ENCODE results near the gene NEU3. TPM values are rescaled to one million over a fixed set of nuclear protein-coding genes. Genes with fewer than 3 reads are reported as not detected.

NEU3 gene
- total RNA-seq, 1 donor: 9.0 TPM

DNA sequence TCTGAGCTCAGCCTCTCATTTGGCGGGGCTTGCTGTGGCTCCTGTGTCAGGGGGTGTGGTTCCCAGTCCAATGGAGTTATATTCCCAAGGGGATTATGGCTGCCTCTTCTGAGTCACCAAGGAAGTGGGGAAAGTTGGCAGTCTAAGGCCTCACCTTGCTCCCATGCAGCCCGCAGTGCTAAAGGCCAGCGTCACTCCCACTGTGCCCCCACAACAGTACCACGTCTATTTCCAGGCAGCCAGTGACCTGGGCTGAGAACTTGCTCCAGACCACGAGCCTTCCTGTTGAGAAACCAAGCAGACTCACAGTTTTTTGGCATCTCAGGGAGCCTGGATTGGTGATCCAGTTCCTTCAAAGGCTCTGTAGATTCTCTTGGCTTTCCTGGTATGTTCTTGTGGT, 62.3 kb downstream of the NEU3 start:
- Histone ChIP-seq H3K4me3 (ENCODE audit: low read length) (no peak overlapping the region), H3K9me3 (ENCODE audit: low read depth, low read length) (peaks cover 12% of the 10 kb centered on the region), H3K27me3 (ENCODE audit: insufficient read depth, low read length) (no peaks in the 10 kb centered on the region), H3K4me1 (ENCODE audit: insufficient read depth, low read length) (no peaks in the 10 kb centered on the region)

DNA sequence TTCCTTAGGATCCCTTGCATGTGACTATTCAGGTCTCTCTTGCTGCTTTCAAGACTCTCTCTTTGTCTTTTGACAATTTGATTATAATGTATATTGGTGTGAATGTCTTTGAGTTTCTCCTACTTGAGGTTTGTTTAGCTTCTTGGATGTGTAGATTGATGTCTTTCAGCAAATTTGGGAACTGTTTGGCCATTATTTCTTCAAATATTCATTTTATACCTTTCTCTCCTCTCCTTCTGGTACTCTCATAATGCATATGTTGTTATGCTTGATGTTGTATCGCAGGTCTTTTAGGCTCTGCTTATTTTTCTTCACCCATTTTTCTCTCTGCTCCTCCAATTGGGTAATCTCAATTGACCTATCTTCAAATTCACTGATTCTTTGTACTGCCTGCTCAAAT, 63.7 kb downstream of the NEU3 start:
- H3K4me3 ChIP-seq (ENCODE audit: low read length): no peak overlapping the region
- H3K9me3 ChIP-seq (ENCODE audit: low read depth, low read length): peaks cover 12% of the 10 kb centered on the region
- no peaks in the 10 kb centered on the region for H3K4me1 ChIP-seq (ENCODE audit: insufficient read depth, low read length)
- no peaks in the 10 kb centered on the region for H3K27me3 ChIP-seq (ENCODE audit: insufficient read depth, low read length)

DNA sequence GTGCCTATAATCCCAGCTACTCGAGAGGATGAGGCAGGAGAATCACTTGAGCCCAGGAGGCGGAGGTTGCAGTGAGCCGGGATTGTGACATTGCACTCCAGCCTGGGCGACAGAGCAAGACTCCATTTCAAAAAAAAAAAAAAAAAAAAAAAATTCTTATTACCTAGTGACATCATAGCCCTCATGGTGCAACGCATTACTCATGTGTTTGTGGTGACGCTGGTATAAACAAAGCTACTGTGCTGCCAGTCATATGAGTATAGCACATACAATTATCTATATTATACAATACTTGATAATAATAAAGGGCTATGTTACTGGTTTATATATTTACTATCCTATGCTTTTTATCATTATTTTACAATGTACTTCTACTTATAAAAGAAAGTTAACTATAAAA, 66.8 kb downstream of the NEU3 start:
- Histone ChIP-seq H3K27me3 (ENCODE audit: insufficient read depth, low read length) (no peaks in the 10 kb centered on the region), H3K4me1 (ENCODE audit: insufficient read depth, low read length) (no peaks in the 10 kb centered on the region), H3K9me3 (ENCODE audit: low read depth, low read length) (peaks cover 12% of the 10 kb centered on the region), H3K4me3 (ENCODE audit: low read length) (no peak overlapping the region)

DNA sequence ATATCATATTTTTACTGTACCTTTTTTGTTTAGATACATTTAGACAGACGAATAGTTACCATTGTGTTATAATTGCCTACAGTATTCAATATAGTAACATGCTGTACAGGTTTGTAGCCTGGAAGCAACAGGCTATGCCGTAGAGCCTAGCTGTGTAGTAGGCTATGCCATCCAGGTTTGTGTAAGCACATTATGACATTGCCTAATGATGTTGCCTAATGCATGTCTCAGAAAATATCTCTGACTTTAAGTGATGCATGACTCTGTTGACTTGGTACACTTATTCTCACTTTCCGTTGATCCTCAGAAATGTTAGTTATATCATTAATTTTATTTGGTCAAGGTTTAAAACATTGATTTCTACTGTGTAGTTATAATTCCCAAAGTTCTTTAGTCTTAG, 68.1 kb downstream of the NEU3 start:
- no peaks in the 10 kb centered on the region for H3K27me3 ChIP-seq (ENCODE audit: insufficient read depth, low read length)
- H3K4me3 ChIP-seq (ENCODE audit: low read length): no peak overlapping the region
- peaks cover 12% of the 10 kb centered on the region for H3K9me3 ChIP-seq (ENCODE audit: low read depth, low read length)
- no peaks in the 10 kb centered on the region for H3K4me1 ChIP-seq (ENCODE audit: insufficient read depth, low read length)

DNA sequence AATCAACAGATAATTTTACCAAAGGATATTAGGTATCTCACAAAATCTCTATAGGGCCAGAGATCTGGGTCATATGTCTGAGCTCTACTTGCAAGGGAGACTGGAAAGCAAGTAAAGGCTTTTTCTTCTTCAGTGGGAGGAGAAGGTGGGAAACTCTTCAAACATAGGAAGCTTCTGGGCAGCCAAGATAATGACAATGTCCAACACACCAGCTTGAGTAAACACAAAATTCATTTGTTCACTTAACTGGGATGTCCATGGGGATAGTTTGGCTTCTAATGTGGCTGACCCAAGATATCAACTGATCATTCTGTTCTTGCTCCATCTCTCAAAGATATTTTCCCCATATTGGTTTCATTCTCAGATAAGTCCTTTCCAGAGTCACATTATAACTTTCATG, 70.6 kb downstream of the NEU3 start:
- no peaks in the 10 kb centered on the region for H3K4me1 ChIP-seq (ENCODE audit: insufficient read depth, low read length)
- H3K9me3 ChIP-seq (ENCODE audit: low read depth, low read length): no peaks in the 10 kb centered on the region
- peaks cover 2% of the 10 kb centered on the region for H3K27me3 ChIP-seq (ENCODE audit: insufficient read depth, low read length)
- H3K4me3 ChIP-seq (ENCODE audit: low read length): no peak overlapping the region

DNA sequence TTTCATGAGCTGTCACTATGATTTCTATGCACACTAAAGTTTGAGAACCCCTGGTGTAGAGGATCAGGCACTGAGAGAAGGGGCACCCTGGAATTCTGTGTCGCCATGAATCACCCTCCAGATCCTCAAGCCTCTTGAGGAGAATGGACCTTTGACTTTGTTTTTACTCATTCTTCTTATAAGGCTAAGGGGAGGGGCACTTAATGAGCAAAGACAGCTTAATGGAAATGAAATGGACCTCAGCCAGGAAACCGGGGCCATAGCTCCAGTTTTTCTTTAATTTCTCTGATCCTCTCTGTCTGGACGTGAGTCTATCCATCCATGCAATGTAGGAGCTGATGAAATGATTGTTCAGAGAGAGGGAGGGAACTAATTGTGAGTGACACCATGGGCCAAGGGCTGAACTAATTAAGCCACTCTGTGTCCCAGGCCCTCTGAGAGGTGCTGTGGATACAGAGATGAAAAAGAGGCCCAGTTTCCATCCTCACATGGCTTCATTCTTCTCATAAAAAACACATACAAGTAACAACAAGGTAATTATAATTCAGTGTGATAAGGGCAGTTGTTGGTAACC, 75.1 kb downstream of the NEU3 start:
- H3K27me3 ChIP-seq (ENCODE audit: insufficient read depth, low read length): peaks cover 14% of the 10 kb centered on the region
- no peaks in the 10 kb centered on the region for H3K9me3 ChIP-seq (ENCODE audit: low read depth, low read length)
- H3K4me3 ChIP-seq (ENCODE audit: low read length): no peak overlapping the region
- H3K4me1 ChIP-seq (ENCODE audit: insufficient read depth, low read length): no peaks in the 10 kb centered on the region

DNA sequence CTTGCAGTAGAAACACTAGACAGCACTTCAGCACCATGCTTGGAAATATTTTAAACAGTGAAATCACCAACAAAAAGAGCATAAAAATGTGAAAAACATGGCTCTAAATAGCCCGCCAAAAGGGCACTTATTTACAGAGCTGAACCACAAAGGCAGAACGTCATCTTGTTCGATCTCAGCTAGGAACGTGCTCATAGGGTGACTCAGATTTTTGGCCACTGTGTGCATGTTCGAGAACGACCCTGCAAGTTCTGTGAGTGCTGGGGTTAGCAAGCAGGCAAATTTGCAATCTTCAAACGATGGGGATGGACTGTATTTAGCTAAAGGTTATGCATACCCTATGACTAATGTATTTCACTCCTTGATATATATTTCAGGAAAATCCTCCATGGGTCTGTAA, 77.3 kb downstream of the NEU3 start:
- H3K27me3 ChIP-seq (ENCODE audit: insufficient read depth, low read length): peaks cover 14% of the 10 kb centered on the region
- H3K4me1 ChIP-seq (ENCODE audit: insufficient read depth, low read length): no peaks in the 10 kb centered on the region
- H3K4me3 ChIP-seq (ENCODE audit: low read length): no peak overlapping the region
- no peaks in the 10 kb centered on the region for H3K9me3 ChIP-seq (ENCODE audit: low read depth, low read length)

Other genes with a start within 250 kb of the NEU3 start
- gene RNF169, start 240.1 kb upstream of the NEU3 start, total RNA-seq: 29.5 TPM
- 6.4 TPM for gene XRRA1, start 39.8 kb upstream of the NEU3 start, total RNA-seq
- 33.9 TPM for gene SPCS2, start 39.7 kb upstream of the NEU3 start, total RNA-seq
- not detected for gene OR2AT4, start 107.9 kb downstream of the NEU3 start, total RNA-seq
- not detected for gene SLCO2B1, start 162.2 kb downstream of the NEU3 start, total RNA-seq